Anterior cingulate cortex (tissue), 58 donors: Measurements from ENCODE around the gene MYMX.
A peak's percentile ranks its signal among the peaks of the same experiment; 100 is the strongest.
"Not testable (repeated sequence)": the region's sequence is repeated elsewhere in the genome, so short reads cannot be mapped to it uniquely, and the experiment has no call there.

Experiments used
- DNase-seq, 58 donors: peaks; one replicate each; lab custom pipeline; 2025; lab: John Stamatoyannopoulos, UW

The MYMX gene

GRCh38 chr6:44185953-44186634 is 30.6 kb upstream of the MYMX start:
- no peak for DNase-seq

- DNase-seq: no peak
These were observed 30.1 kb upstream of the MYMX start for GRCh38 chr6:44186635-44187025.

- DNase-seq: no peak
These were observed 27.9 kb upstream of the MYMX start for GRCh38 chr6:44188819-44189218.

GRCh38 chr6:44189257-44189656 is 27.5 kb upstream of the MYMX start:
- no peak for DNase-seq

- no peak for DNase-seq
These were observed 26.0 kb upstream of the MYMX start for GRCh38 chr6:44190715-44191114.

DNA sequence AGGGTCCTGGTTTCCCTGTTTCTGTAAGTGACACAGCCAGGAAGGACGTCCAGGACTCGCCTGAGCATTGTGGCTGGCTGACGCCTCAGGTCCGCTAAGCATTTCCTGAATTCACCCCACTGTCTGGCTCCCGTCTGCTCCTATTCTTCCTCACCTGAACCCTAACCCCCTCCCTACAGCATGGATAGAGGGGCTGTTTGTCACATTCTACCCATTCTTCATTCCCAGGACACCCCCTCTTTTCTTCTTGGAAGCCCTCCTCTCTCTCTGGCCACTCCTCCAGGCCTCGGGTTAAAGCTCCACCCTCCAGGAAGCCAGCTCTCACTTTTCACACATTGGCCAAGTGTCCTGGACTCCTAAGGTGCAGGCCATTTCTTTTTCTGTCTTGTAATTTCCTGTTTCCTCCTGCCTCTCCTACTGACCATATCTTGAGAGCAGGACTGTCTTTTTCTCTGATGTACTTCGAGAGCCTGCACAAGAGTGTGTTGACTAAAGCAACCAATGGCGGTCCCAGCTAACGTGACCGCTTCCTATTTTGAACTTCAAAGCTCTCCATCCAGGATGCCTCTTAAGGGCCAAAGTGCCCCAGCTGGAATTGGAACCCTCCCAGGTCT is 24.2 kb upstream of the MYMX start:
- DNase-seq: peak in 1 of 58 donors; percentile 1

- no peak for DNase-seq
These were observed 23.3 kb upstream of the MYMX start for GRCh38 chr6:44193307-44193910.

DNA sequence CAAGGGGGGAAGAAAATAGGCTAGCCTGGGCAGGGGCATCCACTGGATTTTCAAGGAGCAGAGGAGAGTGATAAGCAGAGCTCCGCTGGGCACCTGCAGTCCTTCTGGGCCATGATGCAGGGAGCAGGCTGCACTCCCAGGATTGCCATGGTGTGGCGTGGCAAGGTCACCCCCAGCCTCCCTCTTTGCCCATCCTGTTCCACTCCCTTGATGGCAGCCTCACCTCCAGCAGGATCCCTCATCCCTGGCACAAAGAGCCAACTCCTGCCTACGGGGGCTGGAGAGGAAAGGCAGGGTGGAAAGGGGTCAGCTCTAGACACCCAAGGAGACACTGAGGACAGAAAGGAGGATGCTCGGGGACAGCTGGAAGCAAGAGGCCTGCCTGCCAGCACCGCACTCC is 22.4 kb upstream of the MYMX start:
- no peak for DNase-seq

DNA sequence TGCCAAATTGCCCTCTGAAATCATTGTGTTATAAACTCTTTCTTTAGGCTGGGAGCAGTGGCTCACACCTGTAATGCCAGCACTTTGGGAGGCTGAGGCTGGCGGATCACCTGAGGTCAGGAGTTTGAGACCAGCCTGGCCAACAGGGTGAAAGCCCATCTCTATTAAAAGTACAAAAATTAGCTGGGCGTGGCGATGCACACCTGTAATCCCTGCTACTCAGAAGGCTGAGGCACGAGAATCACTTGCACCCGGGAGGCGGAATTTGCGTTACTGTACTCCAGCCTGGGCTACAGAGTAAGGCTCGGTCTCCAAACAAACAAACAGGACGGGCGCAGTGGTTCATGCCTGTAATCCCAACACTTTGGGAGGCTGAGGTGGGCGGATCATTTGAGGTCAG is 20.4 kb upstream of the MYMX start:
- not testable (repeated sequence) for DNase-seq

GRCh38 chr6:44198684-44199083 is 18.0 kb upstream of the MYMX start:
- DNase-seq: no peak

GRCh38 chr6:44199883-44200282 is 16.8 kb upstream of the MYMX start:
- DNase-seq: no peak

DNA sequence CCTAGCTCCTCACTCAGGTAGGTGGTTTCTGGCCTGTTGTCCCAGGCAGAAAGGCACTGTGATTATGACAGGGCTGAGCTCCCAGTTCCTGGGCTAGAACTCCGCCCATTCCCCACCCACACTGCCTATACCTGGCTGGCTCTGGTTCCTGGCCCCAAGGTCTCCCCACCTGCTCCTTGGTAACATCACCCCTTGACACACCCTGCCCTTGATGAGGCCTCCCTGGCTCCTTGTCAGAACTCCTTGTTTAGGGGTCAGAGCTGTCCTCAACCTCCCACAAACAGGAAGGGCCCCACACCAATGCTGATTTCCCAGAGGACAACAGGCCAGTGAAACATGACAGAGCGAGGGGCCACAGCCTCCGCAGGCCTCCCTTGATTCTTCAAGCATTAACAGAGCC is 15.5 kb upstream of the MYMX start:
- DNase-seq: no peak

DNA sequence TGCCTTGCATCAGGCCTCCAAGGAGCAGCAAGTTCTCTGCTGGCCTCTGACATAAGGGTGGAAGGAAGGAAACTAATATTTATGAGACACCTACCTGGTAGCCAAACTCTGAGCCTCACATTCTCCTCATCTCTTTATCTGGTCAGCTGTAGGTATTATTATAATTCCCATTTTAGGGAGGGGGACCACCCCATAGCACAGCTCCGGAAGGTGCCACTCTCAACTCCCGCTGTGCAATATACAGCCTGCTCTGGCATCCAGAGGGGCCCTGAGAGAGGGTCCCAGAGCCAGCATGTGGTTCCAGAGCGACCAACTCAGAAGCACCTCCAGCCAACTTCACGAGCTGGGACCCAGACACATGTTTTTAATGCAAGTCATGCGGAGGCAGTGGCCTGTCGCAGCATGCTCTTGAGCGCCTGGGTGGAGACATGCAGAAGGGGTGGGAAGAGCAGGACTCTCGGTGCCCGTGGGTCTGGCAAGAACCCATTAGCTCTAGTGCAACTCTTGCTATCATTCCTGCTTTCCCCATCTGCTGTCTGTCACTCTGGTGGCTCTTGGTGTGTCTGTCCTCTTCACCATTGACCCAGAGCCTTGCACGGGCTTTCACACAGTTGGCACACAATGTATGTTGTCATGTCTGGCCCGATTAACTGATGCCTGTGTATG is 15.0 kb upstream of the MYMX start:
- DNase-seq: no peak

- DNase-seq: no peak
These were observed 14.3 kb upstream of the MYMX start for GRCh38 chr6:44202332-44202971.

GRCh38 chr6:44202972-44203750 is 13.6 kb upstream of the MYMX start:
- DNase-seq: no peak

DNA sequence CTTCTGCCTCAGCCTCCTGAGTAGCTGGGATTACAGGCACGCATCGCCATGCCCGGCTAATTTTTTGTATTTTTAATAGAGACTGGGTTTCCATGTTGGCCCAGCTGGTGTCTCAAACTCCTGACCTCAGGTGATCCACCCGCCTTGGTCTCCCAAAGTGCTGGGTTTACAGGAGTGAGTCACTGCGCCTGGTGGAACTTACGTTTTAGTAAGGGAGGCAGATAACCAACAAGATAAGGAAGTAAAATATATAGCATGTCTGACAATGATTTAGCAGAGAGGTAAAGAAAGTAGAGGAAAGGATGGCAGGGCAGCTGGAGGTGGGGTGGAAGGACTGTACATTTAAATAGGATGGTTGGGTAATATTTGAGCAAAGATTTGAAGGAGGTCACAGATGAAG is 12.8 kb upstream of the MYMX start:
- DNase-seq: no peak

- no peak for DNase-seq
These were observed 8.8 kb upstream of the MYMX start for GRCh38 chr6:44207966-44208365.

- DNase-seq: no peak
These were observed 5.4 kb upstream of the MYMX start for GRCh38 chr6:44211284-44211683.

GRCh38 chr6:44214307-44214706 is 2.4 kb upstream of the MYMX start:
- no peak for DNase-seq
